GM04503 (cell line): Measurements from ENCODE around the gene EXOC4.
"Not testable (repeated sequence)": the region's sequence is repeated elsewhere in the genome, so short reads cannot be mapped to it uniquely, and the experiment has no call there.

Experiments
- DNase-seq: peaks from one replicate; pipeline ENCODE4 v3.0.0-alpha.2; 2012; ENCODE audit warnings: low read depth

Gene EXOC4

DNA sequence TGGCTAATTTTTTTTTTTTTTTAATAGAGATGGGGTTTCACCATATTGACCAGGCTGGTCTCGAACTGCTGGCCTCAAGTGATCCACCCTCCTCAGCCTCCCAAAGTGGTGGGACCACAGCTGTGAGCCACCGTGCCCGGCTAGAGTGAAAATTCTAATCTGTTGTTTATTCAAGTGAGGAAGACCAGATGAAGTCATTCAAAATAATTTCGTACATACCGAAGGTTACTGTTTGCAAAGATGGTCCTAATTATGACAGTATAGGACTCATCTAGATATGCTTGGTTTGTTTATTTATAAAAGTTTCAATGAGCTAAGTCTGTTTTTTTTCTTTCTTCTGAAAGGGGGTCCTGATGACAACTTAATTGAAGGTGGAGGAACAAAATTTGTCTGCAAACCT, 376.8 kb downstream of the EXOC4 start:
- no peak for DNase-seq

DNA sequence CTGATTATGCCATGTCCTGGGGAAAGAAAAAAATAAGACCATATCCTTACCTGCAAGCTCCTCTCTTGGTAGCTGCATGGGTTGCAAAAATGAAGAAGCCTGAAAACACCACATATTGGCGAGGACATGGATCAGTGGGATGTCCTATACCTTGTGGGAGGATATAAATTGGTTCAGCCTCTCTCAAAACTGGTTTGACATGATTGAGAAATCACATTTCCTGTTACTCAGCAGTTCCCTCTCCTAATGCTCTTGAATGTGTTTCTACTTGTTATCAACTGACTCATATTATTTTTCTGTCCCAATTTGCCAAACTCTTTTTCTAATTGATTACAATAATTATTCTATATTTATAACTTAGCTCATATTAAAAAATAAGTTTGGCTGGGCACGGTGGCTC, 380.2 kb downstream of the EXOC4 start:
- DNase-seq, result no peak

DNA sequence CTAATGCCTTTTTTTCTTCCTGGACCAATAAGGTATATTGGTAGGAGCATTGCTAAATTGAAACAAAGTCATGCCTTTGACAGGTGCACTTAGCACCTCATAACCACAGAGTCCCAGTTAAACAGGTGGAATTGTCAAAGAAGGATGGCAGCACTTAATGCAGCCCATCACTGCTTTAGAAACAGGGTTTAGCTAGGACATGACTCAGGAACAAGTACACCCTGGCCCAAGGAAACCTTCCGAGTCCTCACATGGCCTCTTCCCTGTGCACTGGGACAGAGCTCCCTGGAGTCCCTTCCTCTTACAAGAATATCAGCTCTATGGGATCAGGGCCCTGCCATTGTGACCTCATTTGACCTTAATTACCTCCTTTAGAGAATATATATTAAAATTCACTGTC, 382.7 kb downstream of the EXOC4 start:
- DNase-seq, result no peak

DNA sequence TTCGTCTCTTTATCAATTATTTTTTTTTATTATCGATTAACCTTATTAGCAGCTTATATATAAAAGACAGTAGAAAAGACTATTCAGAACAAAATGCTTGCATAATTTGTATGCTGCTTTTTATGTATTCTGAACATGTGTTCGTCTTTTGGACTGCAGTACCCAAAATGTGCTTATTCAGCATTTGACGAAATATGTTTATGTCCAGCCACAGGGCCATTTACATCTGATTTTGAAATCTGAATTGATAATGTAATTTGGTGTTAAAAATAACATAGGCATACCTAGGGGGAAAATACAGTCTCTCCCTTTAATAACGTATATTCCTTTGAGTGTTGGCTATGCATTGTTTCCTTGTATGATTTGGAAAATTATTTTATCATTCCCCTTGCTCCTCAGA, 386.0 kb downstream of the EXOC4 start:
- no peak for DNase-seq

DNA sequence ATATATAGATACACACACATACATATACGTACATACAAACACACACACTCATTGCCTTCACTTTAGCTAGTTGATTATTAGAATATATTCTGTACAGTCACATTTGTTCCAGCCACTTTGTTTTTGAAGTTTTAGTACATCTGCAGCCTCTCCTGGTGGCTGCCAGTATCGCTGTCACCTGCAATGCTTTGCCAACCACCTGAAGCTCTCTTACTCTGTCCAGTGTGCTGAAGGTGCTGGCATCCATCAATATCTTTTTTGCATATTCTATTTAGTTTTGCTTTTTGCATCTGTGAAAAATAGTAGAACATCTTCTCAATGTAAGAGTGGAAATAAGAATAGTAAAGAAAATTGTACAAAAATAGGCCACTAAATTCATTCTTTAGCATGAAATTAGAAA, 388.6 kb downstream of the EXOC4 start:
- no peak for DNase-seq

DNA sequence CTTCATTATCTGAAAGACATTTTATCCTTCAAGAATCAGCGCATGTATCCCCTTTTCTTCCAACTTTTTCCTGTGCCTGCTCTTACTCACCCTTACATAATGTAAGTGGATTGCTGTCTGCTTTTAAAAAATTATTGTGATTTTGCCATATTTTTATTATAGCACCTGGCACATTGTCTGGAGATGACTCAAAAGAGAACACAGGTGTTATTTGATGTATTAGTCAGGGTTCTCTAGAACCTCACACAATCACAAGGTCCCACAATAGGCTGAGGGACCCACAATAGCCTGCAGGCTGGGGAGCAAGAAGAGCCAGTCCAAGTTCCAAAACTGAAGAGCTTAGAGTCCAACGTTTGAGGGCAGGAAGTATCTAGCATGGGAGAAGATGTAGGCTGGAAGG, 390.0 kb downstream of the EXOC4 start:
- DNase-seq, result no peak

DNA sequence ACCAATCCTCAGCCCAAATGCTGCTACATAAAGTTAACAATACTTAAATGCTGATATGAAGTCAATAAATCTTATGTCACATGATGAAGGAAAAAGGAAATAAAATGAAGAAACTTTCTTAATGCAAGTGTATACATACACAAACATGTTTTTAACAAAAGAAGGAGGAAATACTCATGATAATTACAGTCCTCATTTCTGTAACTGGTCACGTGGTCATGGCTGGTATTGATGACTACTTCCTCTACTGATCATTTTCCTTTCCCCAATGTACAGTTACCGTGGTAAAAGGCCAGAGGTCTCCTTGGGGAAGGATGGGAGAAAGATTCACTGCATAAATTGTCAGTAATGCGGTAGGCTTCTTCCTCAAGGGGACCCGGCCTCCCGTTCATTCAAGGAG, 390.8 kb downstream of the EXOC4 start:
- not testable (repeated sequence) for DNase-seq

DNA sequence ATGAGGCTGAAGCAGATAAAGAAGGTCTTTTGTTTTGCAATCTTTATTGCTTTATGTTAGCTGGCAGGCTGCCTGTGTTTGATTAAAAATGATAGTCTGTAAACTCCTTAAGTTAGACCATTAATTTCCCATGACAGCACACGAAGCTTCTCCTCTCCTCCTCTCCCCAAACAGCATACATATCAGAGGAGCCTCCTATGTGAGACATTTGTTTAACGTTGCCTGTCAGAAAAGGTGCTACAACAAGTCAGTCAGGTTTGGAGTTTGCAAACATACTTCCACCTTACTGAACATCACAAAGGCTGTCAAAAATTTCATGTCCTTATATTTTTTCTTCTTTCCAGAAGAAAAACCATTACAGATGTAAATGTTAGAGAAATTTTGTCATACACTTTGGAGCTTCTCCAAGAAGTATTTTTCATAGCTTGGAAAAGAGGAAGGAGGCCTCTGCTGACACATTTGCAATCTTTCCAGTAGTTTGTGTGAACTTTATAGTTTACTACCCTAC, 393.1 kb downstream of the EXOC4 start:
- no peak for DNase-seq

DNA sequence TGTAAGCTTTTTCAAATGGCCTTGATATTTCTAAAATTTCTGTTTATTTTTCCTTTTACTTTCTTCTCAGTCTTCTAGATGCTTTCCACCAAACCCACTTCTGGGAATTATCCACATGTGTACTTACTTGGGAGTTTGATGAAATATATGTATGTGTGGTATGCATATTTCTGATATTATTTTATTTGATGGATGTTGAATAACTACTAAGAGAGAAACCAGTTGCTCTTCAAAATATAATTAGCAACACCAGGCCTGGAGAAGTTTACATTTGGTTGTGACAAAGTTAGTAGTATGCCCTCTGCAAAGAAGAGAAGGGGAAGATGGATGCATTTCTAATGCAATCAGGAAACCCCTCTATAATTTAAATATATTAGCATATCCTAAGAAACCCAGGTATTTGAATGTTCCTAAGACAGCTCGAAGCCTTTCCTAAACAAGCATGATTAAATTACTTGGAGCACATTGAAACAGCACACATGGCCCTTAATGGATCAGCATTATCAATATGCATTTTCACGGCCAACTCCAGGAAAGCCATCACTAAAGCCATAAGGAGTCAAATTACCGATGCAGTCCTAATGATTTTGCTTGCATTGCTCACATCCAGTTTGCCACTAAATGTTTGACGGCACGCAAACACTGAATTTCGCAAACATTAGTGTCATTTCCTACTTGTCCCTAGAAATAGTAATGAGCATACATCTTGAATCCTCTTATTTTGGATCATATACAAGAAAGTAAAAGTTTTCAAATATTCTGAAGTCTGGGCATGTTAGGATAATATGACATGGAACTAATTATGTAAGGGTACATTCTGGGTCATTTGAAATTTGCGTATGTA, 393.8 kb downstream of the EXOC4 start:
- DNase-seq, result no peak

DNA sequence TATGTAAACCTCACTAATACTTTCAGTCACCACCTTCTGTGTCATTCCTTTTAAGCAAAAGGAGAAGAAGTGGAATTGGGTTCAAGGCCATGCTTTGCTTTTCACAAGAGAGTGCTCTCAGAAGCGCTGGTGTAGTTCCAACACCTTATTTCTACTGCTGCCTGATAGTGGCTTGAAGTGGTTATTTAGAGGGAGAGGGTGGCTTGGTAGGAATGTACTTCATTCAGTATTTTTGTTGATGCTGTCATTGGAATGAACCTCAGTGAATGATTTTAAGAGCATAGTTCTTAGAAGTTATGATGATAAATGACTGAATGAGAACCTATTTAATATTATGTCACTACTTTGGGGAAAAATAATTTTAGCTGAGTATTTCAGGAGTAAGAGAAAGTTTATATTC, 396.7 kb downstream of the EXOC4 start:
- DNase-seq, result no peak

DNA sequence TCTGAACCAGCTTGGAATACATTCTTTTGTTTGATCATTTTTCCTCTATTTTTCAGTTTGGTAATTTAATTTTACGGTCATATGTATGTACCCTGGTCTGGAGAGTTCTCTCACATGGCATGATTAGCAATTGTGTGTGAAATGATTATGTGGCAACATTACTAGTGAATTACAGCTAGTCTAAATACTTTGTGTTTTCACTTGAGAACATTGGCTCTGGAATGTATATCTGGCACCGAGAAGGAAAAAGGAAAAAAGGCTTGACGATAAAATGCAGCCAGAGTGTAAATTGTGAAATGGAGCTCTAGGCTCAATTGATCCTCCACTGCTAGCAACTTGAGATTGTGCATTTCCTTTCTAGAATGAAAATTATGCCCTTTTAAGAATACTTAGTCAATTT, 397.2 kb downstream of the EXOC4 start:
- peak; percentile 51 for DNase-seq

DNA sequence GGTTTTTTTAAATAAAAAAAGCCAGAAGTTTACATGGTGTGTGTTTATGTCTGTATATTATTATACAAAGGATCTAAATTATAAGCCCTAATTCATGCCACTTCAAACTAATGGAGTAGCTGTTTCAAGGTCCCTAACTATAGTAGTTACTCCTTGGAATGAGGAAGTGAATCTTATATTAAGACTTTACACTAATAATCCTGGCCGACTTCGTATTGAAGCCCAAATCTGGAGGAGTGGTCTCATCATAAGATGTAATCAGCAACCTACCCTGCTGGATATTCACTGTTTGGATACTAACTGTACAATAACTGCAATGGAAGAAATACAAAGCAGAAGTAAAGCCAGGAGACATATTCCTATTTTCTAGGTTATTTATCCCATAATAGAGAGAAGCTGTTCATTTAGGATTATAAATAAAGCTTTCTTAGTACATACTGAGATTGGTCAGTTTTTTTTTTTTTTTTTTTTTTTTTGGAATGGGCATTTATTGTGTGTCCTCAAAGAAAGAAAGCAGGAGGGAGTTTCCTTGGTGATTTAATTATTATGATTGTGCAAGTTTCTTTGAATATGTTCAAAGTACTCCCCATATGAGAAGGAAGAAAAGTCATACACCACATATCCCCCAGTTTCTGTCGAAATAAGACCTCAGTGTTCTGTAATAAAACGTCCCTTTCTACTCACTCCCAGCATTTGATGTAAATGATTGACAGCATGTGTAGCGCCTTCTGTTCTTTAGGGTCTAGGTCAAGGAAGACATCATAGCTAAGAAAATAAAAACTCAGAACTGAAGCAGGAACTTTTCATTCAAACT, 397.8 kb downstream of the EXOC4 start:
- no peak for DNase-seq

DNA sequence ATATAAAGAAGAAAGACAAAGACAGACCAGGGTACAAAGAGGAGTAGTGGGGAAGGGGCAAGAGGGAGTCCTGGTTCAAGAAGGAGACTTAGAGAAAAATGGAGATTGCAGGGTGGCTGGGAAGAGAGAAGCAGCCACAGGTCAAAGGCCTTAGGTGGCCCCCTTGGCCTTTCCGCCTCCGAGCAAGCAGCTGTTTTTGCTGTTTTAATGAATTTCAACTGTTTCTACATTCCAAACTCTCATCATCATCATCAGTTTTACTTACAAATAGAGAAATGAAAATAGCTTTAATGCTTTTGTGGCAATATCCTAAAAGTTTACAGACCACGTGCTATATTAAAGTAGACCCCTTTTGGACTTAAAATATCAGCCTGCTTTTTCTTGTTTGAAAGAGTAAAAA, 399.7 kb downstream of the EXOC4 start:
- DNase-seq, result no peak

DNA sequence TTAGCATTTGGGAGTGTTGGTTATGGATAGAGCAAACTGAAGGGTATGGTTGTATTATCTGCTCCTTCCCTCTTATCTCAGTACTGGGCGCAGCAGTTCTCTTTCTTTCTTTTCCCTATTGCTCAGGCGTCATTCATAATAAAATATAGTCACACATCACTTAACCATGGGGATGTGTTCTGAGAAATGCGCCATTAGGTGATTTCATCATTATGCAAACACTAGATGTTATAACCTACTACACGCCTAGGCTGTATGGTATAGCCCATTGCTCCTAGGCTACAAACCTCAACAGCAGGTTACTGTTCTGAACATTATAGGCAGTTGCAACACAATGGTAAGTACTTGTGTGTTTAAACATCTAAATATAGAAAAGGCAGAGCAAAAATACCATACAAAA, 401.7 kb downstream of the EXOC4 start:
- DNase-seq, result no peak

DNA sequence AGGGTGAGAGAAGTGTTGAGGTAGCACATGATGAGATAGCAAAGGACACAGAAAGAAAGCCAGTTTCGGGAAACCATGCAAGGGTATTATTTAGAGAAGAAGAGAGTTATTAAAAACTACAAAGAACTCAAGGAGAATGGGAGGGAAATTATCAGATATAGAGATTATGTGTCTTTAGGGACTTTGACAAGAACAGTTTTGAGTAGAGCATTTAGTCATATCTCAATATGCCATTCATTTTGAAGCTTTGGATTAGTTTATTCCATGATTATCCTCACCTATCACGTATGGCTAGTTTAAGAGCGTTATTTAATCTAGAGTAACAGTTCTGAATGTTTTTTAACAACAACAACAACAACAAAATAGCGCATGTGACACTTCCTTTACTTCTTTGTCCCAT, 409.4 kb downstream of the EXOC4 start:
- no peak for DNase-seq

DNA sequence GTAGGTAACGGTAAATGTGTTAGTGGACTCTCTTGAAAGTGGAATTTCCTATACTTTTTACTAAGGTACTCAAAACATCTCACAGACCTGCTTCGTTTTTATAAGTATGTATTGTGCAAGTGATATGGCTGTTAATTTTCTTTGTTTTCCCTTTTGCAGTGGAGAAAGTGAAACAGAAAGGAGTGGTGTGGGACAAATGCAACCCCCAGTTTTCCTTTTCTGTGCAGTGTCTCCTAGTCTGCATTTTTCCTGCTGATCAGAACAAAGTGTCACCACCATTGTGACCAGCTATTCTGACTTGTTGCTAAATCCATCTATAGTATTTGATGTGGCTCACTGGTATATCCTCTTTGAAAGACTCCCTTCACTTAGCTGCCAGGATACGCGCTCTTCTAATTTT, 410.0 kb downstream of the EXOC4 start:
- no peak for DNase-seq

DNA sequence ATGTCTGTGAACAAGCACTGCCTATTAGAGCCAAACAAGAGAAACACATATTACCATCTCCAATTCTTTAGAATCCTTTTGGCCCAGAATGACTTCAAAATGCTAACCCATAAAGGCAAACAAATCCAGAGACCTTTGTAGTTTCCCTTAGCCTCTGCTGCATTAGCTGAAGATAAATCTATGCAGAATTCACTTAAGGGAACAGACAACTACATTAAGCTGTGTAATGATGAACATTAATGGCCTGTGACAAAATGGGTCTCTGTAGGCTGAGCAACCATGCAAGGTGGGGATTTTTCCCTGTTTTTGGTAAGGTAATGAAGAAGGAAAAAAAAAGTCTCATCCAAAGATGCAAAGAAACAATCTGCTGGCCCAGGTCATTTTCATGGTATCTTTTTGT, 411.6 kb downstream of the EXOC4 start:
- DNase-seq, result no peak

DNA sequence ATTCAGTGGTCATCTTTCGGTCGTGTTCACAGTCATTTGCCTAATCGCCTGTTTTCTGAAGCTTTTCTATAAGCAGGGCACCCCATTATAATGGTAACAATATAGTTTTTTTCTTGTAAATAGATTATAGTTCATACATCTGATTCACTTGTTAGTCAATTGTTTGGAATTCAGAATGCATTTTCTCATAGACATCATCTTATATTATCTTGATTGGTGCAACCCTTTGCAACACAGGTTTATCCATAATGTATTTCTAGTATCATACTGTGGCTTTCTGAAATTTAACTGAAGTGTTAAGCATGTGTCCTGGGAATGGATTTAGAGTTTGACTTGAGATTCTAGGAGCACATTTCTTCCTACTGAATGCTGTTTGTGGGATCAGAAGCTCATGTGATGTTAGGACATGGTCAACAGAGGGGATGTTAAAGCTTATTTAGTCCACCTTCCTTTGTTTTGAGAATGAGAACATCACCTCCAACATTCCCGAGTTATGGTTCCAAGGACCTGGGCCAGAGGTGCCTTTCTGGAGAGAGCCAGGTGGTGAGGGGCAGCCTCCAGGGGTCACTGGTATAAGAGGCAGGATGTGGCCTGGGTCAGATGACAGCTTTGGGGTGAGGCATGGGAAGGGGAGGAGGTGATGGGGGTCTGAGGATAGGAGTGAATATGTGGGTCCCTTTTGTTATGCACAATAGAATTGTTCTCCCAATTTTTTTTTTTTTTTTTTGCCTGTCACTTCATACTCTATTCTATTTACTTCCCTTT, 415.6 kb downstream of the EXOC4 start:
- no peak for DNase-seq

DNA sequence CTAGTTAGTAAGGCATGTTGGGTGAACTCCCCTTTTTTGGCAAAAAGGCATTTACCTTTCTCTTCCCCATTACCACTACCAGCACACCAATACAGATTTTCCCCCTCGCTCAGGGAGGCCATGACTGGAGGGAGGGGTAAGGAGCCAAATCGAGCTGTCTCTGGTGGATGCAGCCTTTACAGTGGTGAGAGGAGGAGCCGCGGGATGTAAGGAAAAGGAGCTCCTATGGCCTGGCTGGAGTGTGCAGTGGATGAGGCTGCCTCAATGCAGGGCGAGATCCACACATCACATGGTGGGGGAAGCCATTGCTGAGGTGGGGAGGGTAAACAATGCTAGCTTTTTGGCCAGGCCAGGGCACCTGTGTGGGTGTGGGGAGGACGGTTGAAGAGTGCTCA, 416.2 kb downstream of the EXOC4 start:
- DNase-seq, result no peak

DNA sequence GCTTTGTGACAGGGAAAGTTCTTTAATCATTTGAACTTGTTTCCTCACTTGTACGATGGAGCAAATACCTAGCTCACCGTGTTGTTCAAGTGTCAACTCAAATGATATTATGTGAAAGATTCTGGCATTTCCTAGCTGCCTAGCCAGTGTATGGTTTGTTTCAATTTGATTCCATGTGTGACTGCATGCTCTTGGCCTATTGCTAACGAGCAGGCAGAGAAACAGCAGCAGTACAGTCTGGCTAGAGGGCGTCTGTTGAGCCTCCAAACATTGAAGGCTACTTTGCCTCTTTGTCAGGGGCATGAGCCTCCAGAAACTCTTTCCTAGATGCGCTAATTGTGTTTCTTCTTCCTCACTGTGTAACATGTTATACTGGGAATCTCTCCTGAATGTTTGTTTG, 417.4 kb downstream of the EXOC4 start:
- DNase-seq, result no peak

DNA sequence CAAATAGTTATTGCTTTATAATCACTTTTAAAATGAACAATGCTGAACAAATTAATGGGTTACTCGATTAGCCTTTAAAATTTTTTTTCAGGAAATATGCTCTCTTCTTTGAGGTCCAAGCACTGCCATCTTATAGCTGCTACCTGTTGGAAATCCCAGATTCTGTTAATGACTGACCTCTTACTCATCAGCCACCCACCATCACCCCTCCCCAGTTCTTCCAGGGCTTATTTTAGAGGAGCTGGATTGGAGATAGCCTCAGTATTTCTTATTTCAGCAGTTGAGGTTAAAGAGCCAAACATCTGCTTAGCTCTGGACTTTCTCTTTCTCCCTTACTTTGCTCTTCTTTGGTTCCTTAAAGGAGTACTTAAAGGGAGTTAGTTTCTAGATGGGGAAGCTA, 420.0 kb downstream of the EXOC4 start:
- DNase-seq, result no peak

DNA sequence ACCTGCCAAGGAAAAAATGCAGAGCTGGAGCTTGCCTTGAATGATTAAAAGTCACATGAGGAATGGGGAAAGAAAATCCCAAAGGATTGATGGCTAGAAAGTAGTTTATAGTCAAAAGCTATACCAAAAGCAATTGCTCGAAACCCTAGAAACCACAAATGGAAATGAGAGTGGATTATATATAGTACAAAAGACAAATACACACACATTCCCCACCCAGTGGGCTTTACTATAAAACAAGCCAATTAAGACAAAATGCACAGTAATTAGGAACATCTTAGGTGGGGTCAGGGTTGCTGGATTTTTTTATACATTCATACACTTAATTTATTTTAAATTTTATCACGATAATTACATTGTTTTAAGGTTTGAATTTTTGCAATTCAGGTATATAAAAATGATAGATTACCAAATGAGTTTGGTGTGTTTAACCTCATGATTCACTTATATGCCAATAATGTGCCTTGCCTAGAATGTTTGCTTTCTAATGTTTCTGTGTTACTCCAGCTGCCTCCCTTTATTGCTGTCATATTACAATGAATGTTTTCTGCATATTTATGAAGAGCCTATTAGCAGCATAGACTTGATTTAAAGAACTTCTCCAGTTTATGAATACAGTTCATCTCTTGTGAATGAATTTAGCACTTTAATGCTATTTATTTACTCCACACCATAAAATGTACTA, 421.3 kb downstream of the EXOC4 start:
- no peak for DNase-seq
